ENCODE measurements around the gene DNHD1.
A peak's percentile ranks its signal among the peaks of the same experiment; 100 is the strongest.

The DNHD1 gene
- 60.8 to 79.5 reads per million in 2 donors for total RNA-seq

- DNase-seq: no peak
Observed at GRCh38 chr11:6497069-6497839, at the start of gene DNHD1. TSS of gene DNHD1 (plus strand) at chr11:6497280. CDS start at chr11:6498216, 936 bp downstream.

GRCh38 chr11:6448574-6448973 is 48.5 kb upstream of the DNHD1 start:
- DNase-seq: no peak

- DNase-seq: no peak
Observed at GRCh38 chr11:6452219-6452618, 44.9 kb upstream of the DNHD1 start.

- no peak for DNase-seq
Observed at GRCh38 chr11:6453152-6453551, 43.9 kb upstream of the DNHD1 start.

GRCh38 chr11:6455070-6455469 is 42.0 kb upstream of the DNHD1 start:
- DNase-seq: no peak

GRCh38 chr11:6456361-6457073 is 40.6 kb upstream of the DNHD1 start:
- DNase-seq: no peak

- no peak for DNase-seq
Observed at GRCh38 chr11:6457581-6458320, 39.3 kb upstream of the DNHD1 start.

- DNase-seq: no peak
Observed at GRCh38 chr11:6458352-6459098, 38.6 kb upstream of the DNHD1 start.

- no peak for DNase-seq
Observed at GRCh38 chr11:6459099-6459450, 38.0 kb upstream of the DNHD1 start.

- no peak for DNase-seq
Observed at GRCh38 chr11:6468712-6469495, 28.2 kb upstream of the DNHD1 start.

GRCh38 chr11:6469599-6469998 is 27.5 kb upstream of the DNHD1 start:
- DNase-seq: no peak

- no peak for DNase-seq
Observed at GRCh38 chr11:6472934-6473333, 24.1 kb upstream of the DNHD1 start.

GRCh38 chr11:6473451-6474412 is 23.3 kb upstream of the DNHD1 start, which contains the start of gene TRIM3:
TSS of gene TRIM3 (minus strand) at chr11:6473941. CDS start at chr11:6465695, 8,246 bp downstream.
- DNase-seq: peak; percentile 79

- DNase-seq: no peak
Observed at GRCh38 chr11:6474413-6474792, 22.7 kb upstream of the DNHD1 start.

GRCh38 chr11:6474806-6475500 is 22.1 kb upstream of the DNHD1 start:
- DNase-seq: no peak

- no peak for DNase-seq
Observed at GRCh38 chr11:6475936-6476335, 21.1 kb upstream of the DNHD1 start.

GRCh38 chr11:6476571-6476970 is 20.5 kb upstream of the DNHD1 start:
- no peak for DNase-seq

GRCh38 chr11:6480299-6480914 is 16.7 kb upstream of the DNHD1 start:
- DNase-seq: no peak

Data from T-helper 9 cell (primary cell).